ENCODE results near the gene ANKS1B. TPM values are rescaled to one million over a fixed set of nuclear protein-coding genes. Genes with fewer than 3 reads are reported as not detected.

ANKS1B gene
- total RNA-seq, 1 experiment from 2014 or later: 18.8 TPM

DNA sequence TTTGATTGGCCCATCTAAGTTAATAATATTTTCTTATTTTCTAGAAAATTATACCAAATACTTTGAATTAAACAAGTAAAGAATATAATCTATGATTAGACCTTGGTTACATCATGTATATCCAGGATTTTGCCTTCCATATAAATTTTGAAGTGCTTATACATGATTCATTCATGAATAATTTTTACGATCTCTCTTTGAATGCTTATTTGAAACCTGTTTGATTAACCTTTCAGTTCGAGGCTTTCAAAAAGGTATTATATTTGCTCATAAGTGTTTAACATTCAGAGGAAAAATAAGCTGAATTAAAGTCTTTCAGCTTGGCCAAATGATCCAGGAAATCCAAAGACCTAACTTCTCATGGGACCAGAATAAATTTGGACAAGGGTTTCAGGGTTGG, 832.4 kb downstream of the ANKS1B start:
- H3K36me3 Mint-ChIP-seq (ENCODE audit: insufficient read depth, unreplicated experiment): no peaks in the 10 kb centered on the region
- H3K4me3 Mint-ChIP-seq (ENCODE audit: unreplicated experiment): no peak overlapping the region
- BruUV-seq (replicated peaks): no TSS peak
- peaks cover 9% of the 10 kb centered on the region for H3K4me1 Mint-ChIP-seq (ENCODE audit: insufficient read depth, unreplicated experiment)
- TF ChIP-seq, protein P1, sequence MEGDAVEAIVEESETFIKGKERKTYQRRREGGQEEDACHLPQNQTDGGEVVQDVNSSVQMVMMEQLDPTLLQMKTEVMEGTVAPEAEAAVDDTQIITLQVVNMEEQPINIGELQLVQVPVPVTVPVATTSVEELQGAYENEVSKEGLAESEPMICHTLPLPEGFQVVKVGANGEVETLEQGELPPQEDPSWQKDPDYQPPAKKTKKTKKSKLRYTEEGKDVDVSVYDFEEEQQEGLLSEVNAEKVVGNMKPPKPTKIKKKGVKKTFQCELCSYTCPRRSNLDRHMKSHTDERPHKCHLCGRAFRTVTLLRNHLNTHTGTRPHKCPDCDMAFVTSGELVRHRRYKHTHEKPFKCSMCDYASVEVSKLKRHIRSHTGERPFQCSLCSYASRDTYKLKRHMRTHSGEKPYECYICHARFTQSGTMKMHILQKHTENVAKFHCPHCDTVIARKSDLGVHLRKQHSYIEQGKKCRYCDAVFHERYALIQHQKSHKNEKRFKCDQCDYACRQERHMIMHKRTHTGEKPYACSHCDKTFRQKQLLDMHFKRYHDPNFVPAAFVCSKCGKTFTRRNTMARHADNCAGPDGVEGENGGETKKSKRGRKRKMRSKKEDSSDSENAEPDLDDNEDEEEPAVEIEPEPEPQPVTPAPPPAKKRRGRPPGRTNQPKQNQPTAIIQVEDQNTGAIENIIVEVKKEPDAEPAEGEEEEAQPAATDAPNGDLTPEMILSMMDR (IDR thresholded peaks at IDR 0.05; ENCODE audit: unreplicated experiment): no peak
- intact Hi-C loops (cut with micrococcal nuclease): no loop called here
- POLR2A ChIA-PET: no interaction called here
- CTCF ChIA-PET: no interaction called here
- H3K27me3 Mint-ChIP-seq (ENCODE audit: insufficient read depth, unreplicated experiment): no peaks in the 10 kb centered on the region
- H3K9me3 Mint-ChIP-seq (ENCODE audit: unreplicated experiment): no peaks in the 10 kb centered on the region
- no peak overlapping the region for H3K27ac Mint-ChIP-seq (ENCODE audit: low read depth, unreplicated experiment)
- DNase-seq (ENCODE audit: unreplicated experiment): no peak

DNA sequence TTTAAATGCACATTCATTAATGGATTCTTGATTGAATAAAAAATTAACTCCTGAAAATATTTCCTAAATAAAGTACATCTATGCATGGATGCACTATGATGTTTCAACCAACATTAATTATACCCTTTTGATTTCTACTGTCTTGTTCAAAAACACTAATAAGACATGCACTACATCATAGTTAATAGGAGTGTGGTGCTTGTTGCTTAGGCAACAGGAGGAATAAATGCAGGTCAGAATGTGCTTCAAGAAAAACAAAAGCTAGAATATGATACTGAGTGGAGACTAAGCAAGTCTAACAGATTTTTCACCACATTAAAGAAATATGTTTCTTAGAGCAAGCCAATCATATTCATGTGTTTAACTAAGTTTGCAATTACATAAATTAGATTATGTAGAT, 833.0 kb downstream of the ANKS1B start:
- BruUV-seq (replicated peaks): no TSS peak
- no peaks in the 10 kb centered on the region for H3K36me3 Mint-ChIP-seq (ENCODE audit: insufficient read depth, unreplicated experiment)
- intact Hi-C loops (cut with micrococcal nuclease): no loop called here
- TF ChIP-seq, protein P1 (IDR thresholded peaks at IDR 0.05; ENCODE audit: unreplicated experiment): no peak
- CTCF ChIA-PET: interaction anchor here (0.5 kb wide), 1 partner anchor 108 kb away, joined by 3 read pairs; no protein-coding TSS in a partner anchor
- no peaks in the 10 kb centered on the region for H3K9me3 Mint-ChIP-seq (ENCODE audit: unreplicated experiment)
- DNase-seq (ENCODE audit: unreplicated experiment): no peak
- POLR2A ChIA-PET: no interaction called here
- H3K4me1 Mint-ChIP-seq (ENCODE audit: insufficient read depth, unreplicated experiment): peaks cover 9% of the 10 kb centered on the region
- H3K27me3 Mint-ChIP-seq (ENCODE audit: insufficient read depth, unreplicated experiment): no peaks in the 10 kb centered on the region
- no peak overlapping the region for H3K27ac Mint-ChIP-seq (ENCODE audit: low read depth, unreplicated experiment)
- no peak overlapping the region for H3K4me3 Mint-ChIP-seq (ENCODE audit: unreplicated experiment)

DNA sequence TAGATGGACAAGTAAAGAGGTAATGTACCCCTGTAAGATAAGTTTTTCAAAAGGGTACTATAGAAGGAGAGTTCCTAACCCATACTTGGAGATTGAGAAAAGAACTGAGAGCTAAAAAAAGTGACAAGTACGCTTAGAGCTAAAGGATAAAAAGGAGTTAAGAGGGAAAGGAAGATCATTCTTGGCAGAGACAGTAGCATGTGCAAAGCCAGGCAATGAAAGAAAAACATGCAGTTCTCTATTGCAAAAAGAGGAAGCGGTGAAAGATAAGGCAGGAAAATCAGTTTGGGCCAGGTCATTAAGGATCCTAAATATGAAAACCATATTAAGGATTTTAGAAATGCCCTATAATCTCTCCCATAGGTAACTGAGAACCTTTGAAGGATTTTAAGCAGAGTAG, 837.6 kb downstream of the ANKS1B start:
- CTCF ChIA-PET: interaction anchor here (0.6 kb wide), 1 partner anchor 199 kb away, joined by 3 read pairs; no protein-coding TSS in a partner anchor
- BruUV-seq (replicated peaks): no TSS peak
- POLR2A ChIA-PET: no interaction called here
- Mint-ChIP-seq H3K9me3 (ENCODE audit: unreplicated experiment) (peaks cover 2% of the 10 kb centered on the region), H3K36me3 (ENCODE audit: insufficient read depth, unreplicated experiment) (no peaks in the 10 kb centered on the region), H3K4me3 (ENCODE audit: unreplicated experiment) (no peak overlapping the region), H3K27me3 (ENCODE audit: insufficient read depth, unreplicated experiment) (no peaks in the 10 kb centered on the region), H3K27ac (ENCODE audit: low read depth, unreplicated experiment) (no peak overlapping the region), H3K4me1 (ENCODE audit: insufficient read depth, unreplicated experiment) (peaks cover 6% of the 10 kb centered on the region)
- TF ChIP-seq, protein P1 (IDR thresholded peaks at IDR 0.05; ENCODE audit: unreplicated experiment): no peak
- intact Hi-C loops (cut with micrococcal nuclease): no loop called here
- no peak for DNase-seq (ENCODE audit: unreplicated experiment)

DNA sequence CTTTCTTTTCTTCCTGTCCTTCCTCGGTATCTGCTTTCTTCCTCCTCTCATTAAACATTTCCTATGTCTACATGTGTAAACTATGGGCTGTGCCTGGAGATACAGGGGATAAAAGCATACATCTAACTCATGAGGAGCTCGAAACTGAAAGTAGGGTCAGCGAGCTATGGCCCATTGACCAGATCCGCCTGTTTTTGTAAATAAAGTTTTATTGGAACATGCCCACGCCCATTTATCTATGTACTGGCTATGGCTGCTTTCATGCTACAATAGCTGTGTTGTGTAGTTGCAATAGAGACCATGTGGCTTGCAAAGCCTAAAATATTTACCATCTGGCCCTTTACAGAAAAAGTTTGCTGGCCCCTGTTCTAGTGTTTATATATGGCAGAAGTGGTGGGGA, 838.0 kb downstream of the ANKS1B start:
- CTCF ChIA-PET: interaction anchor here (0.7 kb wide), 1 partner anchor 10 kb away, joined by 3 read pairs; no protein-coding TSS in a partner anchor
- Mint-ChIP-seq H3K4me1 (ENCODE audit: insufficient read depth, unreplicated experiment) (peaks cover 6% of the 10 kb centered on the region), H3K9me3 (ENCODE audit: unreplicated experiment) (peaks cover 6% of the 10 kb centered on the region), H3K27ac (ENCODE audit: low read depth, unreplicated experiment) (no peak overlapping the region), H3K27me3 (ENCODE audit: insufficient read depth, unreplicated experiment) (no peaks in the 10 kb centered on the region), H3K36me3 (ENCODE audit: insufficient read depth, unreplicated experiment) (no peaks in the 10 kb centered on the region), H3K4me3 (ENCODE audit: unreplicated experiment) (no peak overlapping the region)
- no peak for DNase-seq (ENCODE audit: unreplicated experiment)
- BruUV-seq (replicated peaks): no TSS peak
- intact Hi-C loops (cut with micrococcal nuclease): no loop called here
- TF ChIP-seq, protein P1 (IDR thresholded peaks at IDR 0.05; ENCODE audit: unreplicated experiment): no peak
- POLR2A ChIA-PET: no interaction called here

All from MCF 10A (cell line).